Breast epithelium (tissue), 3 donors: Measurements from ENCODE around the gene DNAH8.
"Not testable (repeated sequence)": the region's sequence is repeated elsewhere in the genome, so short reads cannot be mapped to it uniquely, and the experiment has no call there.

ENCODE experiments used
- POLR2A ChIP-seq: fragments of 450-650 bp; IDR thresholded peaks from one replicate; pipeline ENCODE4 v1.6.1; 2016; ENCODE audit warnings: antibody characterized with exemption, mild to moderate bottlenecking, moderate library complexity
- POLR2AphosphoS5 ChIP-seq, 3 donors: sonication (generic); formaldehyde crosslinking; IDR thresholded peaks; one replicate each; pipeline ENCODE4 v1.6.1; 2017; ENCODE audit warnings: antibody characterized with exemption in 3 of 3
- TF ChIP-seq, protein P1 (sequence below), 3 donors: fragments of 450-650 bp; IDR thresholded peaks; one replicate each; pipeline ENCODE4 v1.5.1; 2016 to 2017; ENCODE audit warnings: antibody characterized with exemption in 3 of 3, mild to moderate bottlenecking in 3 of 3, moderate library complexity in 3 of 3

DNA sequence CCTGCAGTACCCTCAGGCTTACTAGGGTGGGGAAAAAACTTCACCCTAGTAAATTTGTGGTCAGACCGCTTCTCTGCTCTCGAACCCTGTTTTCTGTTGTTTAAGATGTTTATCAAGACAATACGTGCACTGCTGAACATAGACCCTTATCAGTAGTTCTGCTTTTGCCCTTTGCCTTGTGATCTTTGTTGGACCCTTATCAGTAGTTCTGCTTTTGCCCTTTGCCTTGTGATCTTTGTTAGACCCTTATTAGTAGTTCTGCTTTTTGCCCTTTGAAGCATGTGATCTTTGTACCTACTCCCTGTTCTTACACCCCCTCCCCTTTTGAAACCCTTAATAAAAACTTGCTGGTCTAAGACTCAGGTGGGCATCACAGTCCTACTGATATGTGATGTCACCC lies 15.4 kb upstream of the DNAH8 start:
- TF ChIP-seq POLR2A; POLR2AphosphoS5 (IDR thresholded peaks at IDR 0.05): not testable (repeated sequence)
- TF ChIP-seq, protein P1, sequence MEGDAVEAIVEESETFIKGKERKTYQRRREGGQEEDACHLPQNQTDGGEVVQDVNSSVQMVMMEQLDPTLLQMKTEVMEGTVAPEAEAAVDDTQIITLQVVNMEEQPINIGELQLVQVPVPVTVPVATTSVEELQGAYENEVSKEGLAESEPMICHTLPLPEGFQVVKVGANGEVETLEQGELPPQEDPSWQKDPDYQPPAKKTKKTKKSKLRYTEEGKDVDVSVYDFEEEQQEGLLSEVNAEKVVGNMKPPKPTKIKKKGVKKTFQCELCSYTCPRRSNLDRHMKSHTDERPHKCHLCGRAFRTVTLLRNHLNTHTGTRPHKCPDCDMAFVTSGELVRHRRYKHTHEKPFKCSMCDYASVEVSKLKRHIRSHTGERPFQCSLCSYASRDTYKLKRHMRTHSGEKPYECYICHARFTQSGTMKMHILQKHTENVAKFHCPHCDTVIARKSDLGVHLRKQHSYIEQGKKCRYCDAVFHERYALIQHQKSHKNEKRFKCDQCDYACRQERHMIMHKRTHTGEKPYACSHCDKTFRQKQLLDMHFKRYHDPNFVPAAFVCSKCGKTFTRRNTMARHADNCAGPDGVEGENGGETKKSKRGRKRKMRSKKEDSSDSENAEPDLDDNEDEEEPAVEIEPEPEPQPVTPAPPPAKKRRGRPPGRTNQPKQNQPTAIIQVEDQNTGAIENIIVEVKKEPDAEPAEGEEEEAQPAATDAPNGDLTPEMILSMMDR (IDR thresholded peaks at IDR 0.05): not testable (repeated sequence)
